DND-41 (cell line): ENCODE results near the gene U2AF2.

Experiments
- CTCF ChIP-seq: IDR thresholded peaks from 2 replicates; pipeline ENCODE4 v1.5.1; 2012; ENCODE audit warnings: borderline replicate concordance, low read length, moderate library complexity, mild to moderate bottlenecking; ENCODE audit not compliant: poor library complexity, severe bottlenecking; ENCODE audit errors: extremely low read depth
- EZH2 ChIP-seq: IDR thresholded peaks from 3 replicates; pipeline ENCODE4 v1.6.1; 2012; ENCODE audit warnings: borderline replicate concordance, low read depth, mild to moderate bottlenecking, moderate library complexity, low read length, inconsistent platforms; ENCODE audit not compliant: severe bottlenecking

- no peak for TF ChIP-seq CTCF
- no peak for TF ChIP-seq EZH2
Observed at GRCh38 chr19:55625004-55625326, 29.9 kb upstream of the U2AF2 start.
